Measurements from ENCODE around the gene LRRC7.
A peak's percentile ranks its signal among the peaks of the same experiment; 100 is the strongest.

LRRC7 gene

GRCh38 chr1:69540052-69540451 is 27.7 kb upstream of the LRRC7 start:
- Histone ChIP-seq H3K4me1 (ENCODE audit: control insufficient read depth, insufficient read depth, low read length, poor library complexity, severe bottlenecking) (no peaks in the 10 kb centered on the region), H3K9me3 (ENCODE audit: control insufficient read depth, low read length) (no peaks in the 10 kb centered on the region), H3K36me3 (ENCODE audit: control insufficient read depth, insufficient read depth, low read length) (no peaks in the 10 kb centered on the region), H3K27ac (ENCODE audit: low read depth, low read length, severe bottlenecking) (no peak overlapping the region), H3K4me3 (ENCODE audit: extremely low read depth, insufficient read depth, low read length, poor library complexity, severe bottlenecking) (no peak overlapping the region)
- WGBS, 2 experiments (ENCODE audit: insufficient coverage in 2 of 2), result 81 to 94% methylated on average over 3 to 6 of the region's 6 CpGs

- H3K36me3 ChIP-seq (ENCODE audit: control insufficient read depth, insufficient read depth, low read length), result no peaks in the 10 kb centered on the region
Measured at GRCh38 chr1:69551476-69552324, 16.0 kb upstream of the LRRC7 start.

GRCh38 chr1:69553726-69554125 is 14.0 kb upstream of the LRRC7 start:
- WGBS, 2 experiments (ENCODE audit: insufficient coverage in 2 of 2), result no CpG with 5 or more reads among the region's 1 CpG
- no peaks in the 10 kb centered on the region for H3K4me1 ChIP-seq (ENCODE audit: control insufficient read depth, insufficient read depth, low read length, poor library complexity, severe bottlenecking)
- H3K4me3 ChIP-seq (ENCODE audit: extremely low read depth, insufficient read depth, low read length, poor library complexity, severe bottlenecking), result no peak overlapping the region
- H3K27ac ChIP-seq (ENCODE audit: low read depth, low read length, severe bottlenecking), result no peak overlapping the region
- H3K36me3 ChIP-seq (ENCODE audit: control insufficient read depth, insufficient read depth, low read length), result no peaks in the 10 kb centered on the region
- H3K9me3 ChIP-seq (ENCODE audit: control insufficient read depth, low read length), result no peaks in the 10 kb centered on the region

More at GRCh38 chr1:69551476-69552324, 16.0 kb upstream of the LRRC7 start:
- Histone ChIP-seq H3K9me3 (ENCODE audit: control insufficient read depth, low read length) (no peaks in the 10 kb centered on the region), H3K4me1 (ENCODE audit: control insufficient read depth, insufficient read depth, low read length, poor library complexity, severe bottlenecking) (no peaks in the 10 kb centered on the region), H3K27ac (ENCODE audit: low read depth, low read length, severe bottlenecking) (no peak overlapping the region), H3K4me3 (ENCODE audit: extremely low read depth, insufficient read depth, low read length, poor library complexity, severe bottlenecking) (no peak overlapping the region)
- WGBS, 2 experiments (ENCODE audit: insufficient coverage in 2 of 2), result 88 to 89% methylated on average over 4 to 7 of the region's 8 CpGs

GRCh38 chr1:69568421-69569174 is 876 bp downstream of the LRRC7 start:
- H3K4me3 ChIP-seq (ENCODE audit: extremely low read depth, insufficient read depth, low read length, poor library complexity, severe bottlenecking), result peak overlapping the region; percentile 46
- no peak overlapping the region for H3K27ac ChIP-seq (ENCODE audit: low read depth, low read length, severe bottlenecking)
- no peaks in the 10 kb centered on the region for H3K9me3 ChIP-seq (ENCODE audit: control insufficient read depth, low read length)
- H3K4me1 ChIP-seq (ENCODE audit: control insufficient read depth, insufficient read depth, low read length, poor library complexity, severe bottlenecking), result peaks cover 11% of the 10 kb centered on the region
- 1% methylated on average over 28 to 36 of the region's 47 CpGs for WGBS, 2 experiments (ENCODE audit: insufficient coverage in 2 of 2)
- H3K36me3 ChIP-seq (ENCODE audit: control insufficient read depth, insufficient read depth, low read length), result no peaks in the 10 kb centered on the region

DNA sequence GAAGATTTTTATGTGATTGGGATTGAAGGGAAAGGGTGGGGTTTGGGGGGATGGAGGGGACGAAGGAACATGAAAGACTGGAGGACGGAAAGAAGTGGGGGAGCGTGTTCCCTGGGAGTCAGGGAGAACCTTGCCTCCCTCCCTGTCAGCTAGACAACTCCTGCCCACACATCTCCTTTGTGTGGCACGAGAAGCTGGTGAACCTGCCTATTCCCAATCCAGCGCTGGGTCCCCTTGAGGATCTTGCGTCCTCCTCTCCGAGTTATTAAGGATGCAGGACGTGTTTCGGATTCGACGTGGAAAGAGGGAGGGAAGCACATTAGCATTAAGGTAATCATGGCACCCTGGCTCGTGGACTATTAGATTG is 1.4 kb downstream of the LRRC7 start:
- 4 to 10% methylated on average over 4 of the region's 12 CpGs for WGBS, 2 experiments (ENCODE audit: insufficient coverage in 2 of 2)
- peaks cover 11% of the 10 kb centered on the region for H3K4me1 ChIP-seq (ENCODE audit: control insufficient read depth, insufficient read depth, low read length, poor library complexity, severe bottlenecking)
- no peaks in the 10 kb centered on the region for H3K9me3 ChIP-seq (ENCODE audit: control insufficient read depth, low read length)
- H3K27ac ChIP-seq (ENCODE audit: low read depth, low read length, severe bottlenecking), result no peak overlapping the region
- no peaks in the 10 kb centered on the region for H3K36me3 ChIP-seq (ENCODE audit: control insufficient read depth, insufficient read depth, low read length)
- peak overlapping the region; percentile 46 for H3K4me3 ChIP-seq (ENCODE audit: extremely low read depth, insufficient read depth, low read length, poor library complexity, severe bottlenecking)

- H3K4me1 ChIP-seq (ENCODE audit: control insufficient read depth, insufficient read depth, low read length, poor library complexity, severe bottlenecking), result peaks cover 11% of the 10 kb centered on the region
- no peaks in the 10 kb centered on the region for H3K36me3 ChIP-seq (ENCODE audit: control insufficient read depth, insufficient read depth, low read length)
- 0 to 4% methylated on average over 4 to 6 of the region's 26 CpGs for WGBS, 2 experiments (ENCODE audit: insufficient coverage in 2 of 2)
- H3K27ac ChIP-seq (ENCODE audit: low read depth, low read length, severe bottlenecking), result no peak overlapping the region
- H3K9me3 ChIP-seq (ENCODE audit: control insufficient read depth, low read length), result no peaks in the 10 kb centered on the region
- H3K4me3 ChIP-seq (ENCODE audit: extremely low read depth, insufficient read depth, low read length, poor library complexity, severe bottlenecking), result peak overlapping the region; percentile 46
Measured at GRCh38 chr1:69569576-69570328, 2.0 kb downstream of the LRRC7 start.

- peak overlapping the region; percentile 46 for H3K4me3 ChIP-seq (ENCODE audit: extremely low read depth, insufficient read depth, low read length, poor library complexity, severe bottlenecking)
- H3K36me3 ChIP-seq (ENCODE audit: control insufficient read depth, insufficient read depth, low read length), result no peaks in the 10 kb centered on the region
- WGBS, 2 experiments (ENCODE audit: insufficient coverage in 2 of 2), result 0 to 20% methylated on average over 2 of the region's 10 CpGs
Measured at GRCh38 chr1:69570356-69570755, 2.6 kb downstream of the LRRC7 start.

DNA sequence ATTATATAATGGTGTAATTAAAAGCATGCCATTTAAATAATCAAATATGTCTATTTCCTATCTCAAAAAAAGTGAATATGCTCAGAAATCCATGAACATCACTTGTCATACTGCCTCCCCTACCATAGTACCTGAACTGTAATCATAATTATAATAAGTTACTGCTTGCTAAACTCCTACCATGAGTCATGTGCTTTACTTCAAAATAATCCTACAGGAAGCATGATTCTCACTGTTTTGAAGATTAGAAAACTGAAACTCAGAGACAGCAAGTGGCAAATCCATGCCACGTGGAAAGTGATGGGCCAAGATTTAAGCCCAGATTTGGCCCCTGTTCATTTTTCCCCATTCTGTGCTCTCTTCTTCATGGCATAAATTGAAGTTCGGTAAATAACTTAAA is 5.2 kb downstream of the LRRC7 start:
- Histone ChIP-seq H3K27ac (ENCODE audit: low read depth, low read length, severe bottlenecking) (no peak overlapping the region), H3K9me3 (ENCODE audit: control insufficient read depth, low read length) (no peaks in the 10 kb centered on the region), H3K4me3 (ENCODE audit: extremely low read depth, insufficient read depth, low read length, poor library complexity, severe bottlenecking) (no peak overlapping the region), H3K36me3 (ENCODE audit: control insufficient read depth, insufficient read depth, low read length) (no peaks in the 10 kb centered on the region), H3K4me1 (ENCODE audit: control insufficient read depth, insufficient read depth, low read length, poor library complexity, severe bottlenecking) (peaks cover 11% of the 10 kb centered on the region)
- WGBS, 2 experiments (ENCODE audit: insufficient coverage in 2 of 2), result 86 to 88% methylated on average over 1 of the region's 2 CpGs

More at GRCh38 chr1:69570356-69570755, 2.6 kb downstream of the LRRC7 start:
- Histone ChIP-seq H3K9me3 (ENCODE audit: control insufficient read depth, low read length) (no peaks in the 10 kb centered on the region), H3K27ac (ENCODE audit: low read depth, low read length, severe bottlenecking) (no peak overlapping the region), H3K4me1 (ENCODE audit: control insufficient read depth, insufficient read depth, low read length, poor library complexity, severe bottlenecking) (peaks cover 11% of the 10 kb centered on the region)

GRCh38 chr1:69573911-69574310 is 6.2 kb downstream of the LRRC7 start:
- no peaks in the 10 kb centered on the region for H3K9me3 ChIP-seq (ENCODE audit: control insufficient read depth, low read length)
- WGBS, 2 experiments (ENCODE audit: insufficient coverage in 2 of 2), result no CpG with 5 or more reads among the region's 2 CpGs
- no peak overlapping the region for H3K4me3 ChIP-seq (ENCODE audit: extremely low read depth, insufficient read depth, low read length, poor library complexity, severe bottlenecking)
- no peak overlapping the region for H3K27ac ChIP-seq (ENCODE audit: low read depth, low read length, severe bottlenecking)
- no peaks in the 10 kb centered on the region for H3K36me3 ChIP-seq (ENCODE audit: control insufficient read depth, insufficient read depth, low read length)
- H3K4me1 ChIP-seq (ENCODE audit: control insufficient read depth, insufficient read depth, low read length, poor library complexity, severe bottlenecking), result peaks cover 11% of the 10 kb centered on the region

DNA sequence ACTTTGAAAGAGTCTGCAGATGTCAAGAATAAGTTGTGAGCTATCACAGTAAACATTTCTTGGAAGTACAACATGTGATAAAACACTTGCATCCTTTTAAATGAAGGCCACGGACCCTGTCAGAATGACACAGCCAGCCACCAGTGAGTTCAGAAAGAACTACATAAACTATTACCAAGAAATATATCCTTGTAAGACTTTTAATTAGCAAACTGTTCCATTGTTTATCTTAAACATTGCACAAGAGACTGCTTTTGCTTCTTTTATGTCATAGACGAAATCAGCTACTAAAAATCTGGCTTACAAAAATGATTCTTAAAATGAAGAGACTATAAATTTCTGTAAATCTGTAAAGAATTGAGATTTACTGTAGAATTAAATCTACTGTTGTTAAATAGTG is 17.9 kb downstream of the LRRC7 start:
- Histone ChIP-seq H3K4me1 (ENCODE audit: control insufficient read depth, insufficient read depth, low read length, poor library complexity, severe bottlenecking) (no peaks in the 10 kb centered on the region), H3K27ac (ENCODE audit: low read depth, low read length, severe bottlenecking) (no peak overlapping the region), H3K4me3 (ENCODE audit: extremely low read depth, insufficient read depth, low read length, poor library complexity, severe bottlenecking) (no peak overlapping the region), H3K9me3 (ENCODE audit: control insufficient read depth, low read length) (no peaks in the 10 kb centered on the region), H3K36me3 (ENCODE audit: control insufficient read depth, insufficient read depth, low read length) (no peaks in the 10 kb centered on the region)
- 100% methylated on average over 1 of the region's 2 CpGs; no CpG with 5 or more reads in 1 of the 2 experiments for WGBS, 2 experiments (ENCODE audit: insufficient coverage in 2 of 2)
